Activated CD8-positive, alpha-beta memory T cell treated with anti-CD3 and anti-CD28 coated beads for 48 hours (primary cell): ENCODE measurements around the gene ARHGAP8.
"Not testable (repeated sequence)": the region's sequence is repeated elsewhere in the genome, so short reads cannot be mapped to it uniquely, and the experiment has no call there.

Experiments used
- DNase-seq, 3 experiments: peaks; one replicate each; pipeline ENCODE4 v3.0.0-alpha.2; 2020; ENCODE audit warnings: low read depth in 2 of 3, low spot score in 2 of 3

ARHGAP8 gene

DNA sequence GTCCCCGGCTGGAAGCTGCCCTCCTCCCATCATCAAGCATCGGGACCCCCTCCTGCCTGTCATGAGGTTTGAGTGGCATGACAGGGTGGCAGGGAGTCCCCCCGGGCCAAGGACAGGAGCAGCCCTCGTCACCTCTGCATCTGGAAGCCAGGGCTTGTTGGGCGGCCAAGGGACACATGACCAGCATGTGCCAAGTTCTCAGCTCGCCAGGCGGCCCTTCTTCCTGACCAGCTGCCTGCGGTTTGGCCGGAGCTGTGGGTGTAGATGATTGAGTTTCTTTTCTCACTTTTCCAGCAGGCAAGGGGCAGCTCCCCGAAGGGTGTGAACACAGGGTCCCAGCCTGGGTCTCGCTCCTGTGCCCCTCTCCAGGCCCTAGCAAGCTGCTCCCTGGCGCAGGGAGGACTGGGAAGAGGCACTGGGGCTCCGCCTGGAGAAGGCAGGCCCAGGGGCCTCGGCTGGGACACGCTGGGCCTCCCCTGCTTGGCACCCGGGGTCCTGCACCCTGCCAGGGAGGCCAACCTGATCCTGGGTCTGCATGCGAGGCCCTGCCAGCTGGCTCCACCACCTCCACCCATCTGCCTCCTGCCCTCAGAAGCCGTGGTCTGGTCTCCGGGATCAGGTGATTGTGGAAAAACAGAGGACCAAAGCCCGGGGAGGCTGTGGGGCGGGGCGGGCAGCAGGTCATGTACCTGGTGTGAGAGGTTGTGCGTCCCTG is 13.4 kb downstream of the ARHGAP8 start:
- no peak for DNase-seq

DNA sequence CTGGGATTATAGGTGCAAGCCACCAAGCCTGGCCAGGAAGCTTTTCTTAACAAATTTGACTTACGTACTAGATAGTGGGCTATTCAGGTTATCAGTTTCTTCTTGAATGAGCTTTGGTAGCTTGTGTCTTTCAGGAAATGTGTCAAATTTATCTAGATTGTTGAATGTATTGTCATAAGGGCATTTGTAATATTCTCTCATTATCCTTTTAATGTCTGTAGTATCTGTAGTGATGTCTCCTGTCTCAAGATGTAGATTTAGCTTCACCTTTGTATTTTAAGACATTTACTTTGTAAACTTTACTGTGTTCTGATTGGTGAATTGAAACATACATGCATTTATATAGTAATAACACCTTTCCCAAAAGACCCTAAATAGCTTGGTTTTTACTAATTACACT is 20.7 kb downstream of the ARHGAP8 start:
- no peak for DNase-seq

DNA sequence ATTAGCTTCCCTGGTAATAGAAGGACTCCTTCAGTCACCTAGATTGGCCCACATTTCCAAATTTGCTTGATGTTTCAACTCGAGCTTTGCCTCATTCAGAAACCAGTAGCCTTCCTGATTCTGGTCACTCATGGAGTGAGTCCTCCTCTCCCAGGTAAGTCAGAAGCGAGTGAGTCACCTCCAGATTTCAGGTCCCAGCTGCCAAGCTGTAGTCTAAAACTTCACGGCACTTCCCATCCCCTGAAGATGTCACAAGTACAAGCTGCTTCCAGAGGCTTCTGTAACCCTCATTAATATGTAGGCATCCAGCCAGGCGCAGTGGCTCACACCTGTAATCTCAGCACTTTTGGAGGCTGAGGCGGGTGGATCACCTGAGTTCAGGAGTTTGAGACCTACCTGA is 23.5 kb downstream of the ARHGAP8 start:
- no peak for DNase-seq

DNA sequence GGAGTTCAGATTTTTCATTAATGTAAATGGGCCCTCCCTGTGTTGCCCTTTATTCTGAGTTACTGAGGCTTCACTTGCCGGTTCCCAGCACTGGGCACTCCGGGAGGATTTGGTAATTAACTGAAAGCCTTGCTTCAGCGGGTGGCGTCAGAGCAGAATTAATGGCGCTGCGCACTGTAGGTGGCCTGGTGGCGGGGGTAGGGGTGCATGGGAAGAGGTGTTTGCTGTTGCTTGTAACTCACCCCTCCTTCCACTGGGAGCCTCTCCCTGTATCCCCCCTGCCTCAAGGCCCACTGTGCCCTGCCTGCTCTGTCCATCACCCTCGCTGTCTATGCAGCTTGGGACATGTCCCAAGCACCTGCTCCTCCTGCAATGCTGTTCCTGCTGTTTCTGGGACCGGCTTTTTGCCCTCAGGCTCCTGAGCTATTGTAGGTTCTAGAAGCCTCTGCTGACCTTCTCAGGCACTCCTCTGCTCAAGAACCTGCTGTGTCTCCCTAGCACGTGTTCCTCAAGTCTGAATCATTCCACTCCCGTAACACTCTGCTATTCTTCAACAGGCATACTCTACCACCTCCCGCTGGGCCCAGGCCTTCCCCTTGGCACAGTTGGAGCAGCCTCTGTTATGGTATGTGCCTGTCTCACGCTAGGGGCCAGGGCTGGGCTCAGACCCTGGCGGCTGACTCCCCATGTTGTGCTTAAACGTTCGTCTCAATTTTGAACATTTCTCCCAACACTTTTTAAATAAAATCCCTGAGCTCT is 24.4 kb downstream of the ARHGAP8 start:
- no peak for DNase-seq

DNA sequence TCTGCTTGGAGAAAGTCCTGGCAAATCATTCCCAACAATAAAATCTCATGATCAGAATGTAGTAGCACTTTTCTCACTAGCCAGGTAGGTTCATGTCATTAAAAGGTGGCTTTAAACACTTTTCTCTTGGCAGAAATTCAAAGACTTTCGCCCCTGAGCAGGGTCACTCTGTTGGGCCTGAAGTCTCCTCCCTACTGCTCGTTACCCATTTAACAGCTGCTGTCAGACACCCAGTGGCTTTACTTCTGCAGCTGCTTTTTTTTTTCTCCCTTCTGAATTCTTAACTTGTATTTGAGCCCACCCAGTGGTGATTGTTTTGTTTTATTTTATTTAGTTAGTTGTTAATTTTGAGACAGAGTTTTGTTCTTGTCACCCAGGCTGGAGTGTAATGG is 25.0 kb downstream of the ARHGAP8 start:
- DNase-seq = no peak

DNA sequence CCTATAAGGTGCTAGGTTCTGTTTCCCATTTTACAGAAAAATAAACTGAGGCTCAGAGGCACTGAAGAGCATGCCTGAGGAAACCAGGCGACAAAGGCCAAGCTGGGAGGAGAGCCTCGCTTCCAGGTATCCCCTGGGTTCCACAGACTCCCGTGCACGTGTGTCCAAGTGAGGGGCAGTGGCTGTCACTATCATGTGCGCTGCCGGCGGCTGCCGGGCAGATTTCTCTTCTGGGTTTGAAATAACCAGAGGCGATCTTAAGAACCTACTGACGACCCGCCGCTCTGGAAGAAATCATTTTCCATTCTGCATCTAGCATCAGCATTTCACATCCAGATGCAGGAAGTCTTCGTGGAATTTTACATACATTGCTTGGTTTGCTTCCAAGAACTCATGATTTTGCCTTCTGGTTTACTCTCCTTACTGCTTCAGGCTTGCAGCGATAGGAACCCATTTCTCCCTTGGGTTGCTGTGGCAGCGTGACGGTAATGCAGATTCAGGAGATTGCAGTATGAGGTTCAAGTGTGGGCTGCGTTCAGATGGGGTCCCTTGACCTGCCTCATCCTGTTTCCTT is 28.6 kb downstream of the ARHGAP8 start:
- DNase-seq = no peak

DNA sequence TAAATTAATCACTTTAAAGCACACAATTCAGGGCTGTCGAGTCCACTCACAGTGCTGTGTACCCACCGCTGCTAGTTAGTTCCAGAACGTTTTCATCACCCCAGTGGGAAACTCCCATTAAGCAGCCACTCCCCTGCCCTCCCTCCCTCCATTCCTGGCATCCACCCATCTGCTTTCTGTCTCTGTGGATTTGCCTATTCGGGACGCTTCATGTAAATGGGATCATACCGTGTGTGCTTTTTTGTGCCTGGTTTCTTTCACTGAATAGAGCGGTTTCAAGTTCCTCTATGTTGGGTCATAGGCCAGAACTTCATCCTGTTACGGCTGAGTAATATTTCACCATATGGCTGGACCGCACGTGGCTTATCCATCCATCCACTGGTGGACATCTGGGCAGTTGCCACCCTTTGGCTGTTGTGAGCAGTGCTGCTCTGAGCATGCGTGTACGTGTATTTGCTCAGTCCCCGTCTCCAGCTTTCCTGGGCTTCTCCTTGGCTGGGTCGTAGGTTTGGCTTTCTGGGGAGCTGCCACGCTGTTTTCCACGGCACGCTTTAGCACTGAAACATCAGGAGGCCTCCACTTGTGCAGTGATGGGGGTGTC is 30.1 kb downstream of the ARHGAP8 start:
- no peak for DNase-seq

DNA sequence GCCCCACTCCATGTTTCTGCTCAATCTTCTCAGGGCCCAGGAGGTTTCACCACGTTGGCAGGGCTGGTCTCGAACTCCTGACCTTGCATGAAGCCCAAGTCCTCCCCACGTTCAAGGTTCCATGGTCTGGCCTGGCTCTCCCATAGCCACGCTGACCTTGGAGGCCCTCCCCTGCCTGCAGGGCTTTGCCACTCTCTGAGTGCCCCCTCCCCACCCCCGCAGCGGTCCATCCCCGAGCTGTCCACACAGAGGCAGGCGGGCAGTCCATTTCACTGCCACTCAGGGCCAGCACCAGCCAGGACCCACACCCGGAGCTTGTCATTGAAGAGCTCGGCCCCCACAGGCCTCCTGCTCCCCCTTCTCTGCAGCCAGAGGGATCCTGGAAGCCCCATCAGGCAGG is 30.7 kb downstream of the ARHGAP8 start:
- DNase-seq = no peak

DNA sequence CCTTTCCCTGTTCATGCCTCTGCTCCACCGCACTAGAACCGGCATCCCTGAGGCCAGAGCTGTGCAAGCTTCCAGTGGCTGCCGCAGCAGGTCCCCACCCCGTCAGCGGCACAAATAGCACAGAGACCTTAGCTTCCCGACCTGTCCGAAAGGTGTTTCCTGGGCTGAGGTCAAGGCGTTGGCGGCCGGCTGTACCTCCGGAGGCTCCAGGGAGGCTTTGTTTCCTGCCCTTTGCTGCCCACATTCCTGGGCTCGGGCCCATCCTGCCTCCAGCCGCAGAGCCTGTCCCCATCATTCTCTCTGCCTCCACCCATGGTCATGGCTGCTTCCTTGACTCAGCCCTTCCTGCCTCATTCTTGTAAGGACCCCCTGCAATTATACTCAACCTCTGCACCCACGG is 31.2 kb downstream of the ARHGAP8 start:
- DNase-seq = no peak

DNA sequence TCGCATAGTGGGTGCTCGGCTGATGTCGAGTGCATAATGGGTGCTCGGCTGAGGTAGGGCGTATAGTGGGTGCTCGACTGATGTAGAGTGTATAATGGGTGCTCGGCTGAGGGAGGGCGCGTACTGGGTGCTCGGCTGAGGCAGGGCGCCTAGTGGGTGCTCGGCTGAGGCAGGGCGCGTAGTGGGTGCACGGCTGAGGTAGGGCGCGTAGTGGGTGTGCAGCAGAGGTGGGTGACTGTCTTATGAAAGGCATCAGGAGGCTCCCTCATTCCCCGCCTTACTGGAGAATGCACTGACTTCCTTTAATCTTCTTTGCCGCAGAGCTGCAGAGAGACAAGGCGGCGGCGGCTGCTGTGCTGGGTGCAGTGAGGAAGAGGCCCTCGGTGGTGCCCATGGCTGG is 33.8 kb downstream of the ARHGAP8 start:
- no peak for DNase-seq

DNA sequence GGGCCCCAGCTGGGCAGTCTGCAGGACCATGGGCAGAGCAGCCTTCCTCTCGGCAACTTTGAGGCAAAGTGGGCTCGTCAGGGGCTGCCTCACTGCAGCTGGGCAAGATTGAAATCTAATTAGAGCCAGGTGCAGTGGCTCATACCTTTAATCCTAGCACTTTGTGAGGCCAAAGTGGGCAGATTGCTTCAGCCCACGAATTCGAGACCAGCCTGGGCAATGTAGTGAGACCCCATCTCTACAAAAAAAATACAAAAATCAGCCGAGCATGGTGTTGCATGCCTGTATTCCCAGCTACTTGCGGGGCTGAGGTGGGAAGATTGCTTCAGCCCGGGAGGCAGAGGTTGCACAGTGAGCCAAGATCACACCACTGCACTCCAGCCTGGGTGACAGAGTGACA is 34.2 kb downstream of the ARHGAP8 start:
- DNase-seq = no peak

DNA sequence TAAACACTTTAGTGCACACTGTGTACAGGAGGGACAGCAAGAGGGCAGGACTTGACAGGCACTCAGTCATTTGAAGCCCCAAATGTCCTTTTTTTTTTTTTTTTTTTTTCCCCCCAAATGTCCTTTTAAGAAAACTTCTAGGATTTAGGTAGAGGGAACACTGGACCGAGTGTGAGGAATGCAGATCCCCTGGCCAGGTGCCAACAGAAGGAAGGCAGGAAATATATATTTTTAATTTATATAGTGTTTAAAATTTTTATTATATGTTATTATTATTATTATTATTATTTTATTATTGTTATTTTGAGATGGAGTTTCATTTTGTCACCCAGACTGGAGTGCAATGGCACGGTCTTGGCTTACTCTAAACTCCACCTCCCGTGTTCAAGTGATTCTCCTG is 35.5 kb downstream of the ARHGAP8 start:
- DNase-seq = no peak

DNA sequence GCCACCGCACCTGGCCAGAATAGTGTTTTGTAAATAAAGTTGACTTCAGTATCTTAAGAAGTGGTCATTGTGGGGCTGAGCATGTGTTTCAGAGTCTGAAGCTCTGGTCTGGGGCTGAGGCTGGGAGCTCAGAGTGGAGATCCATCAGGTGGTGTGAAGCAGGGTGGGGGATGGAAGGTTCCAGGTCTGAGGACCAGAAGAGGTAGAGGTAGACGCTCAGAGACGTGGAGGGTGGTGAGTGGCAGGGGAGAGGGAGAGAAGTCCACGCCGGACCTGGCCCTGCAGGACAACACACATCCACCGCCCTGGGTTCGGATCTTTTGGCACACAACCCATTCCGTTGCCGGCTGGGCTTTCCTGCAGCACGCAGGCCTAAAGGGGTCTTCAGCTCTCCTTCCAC is 40.7 kb downstream of the ARHGAP8 start:
- no peak for DNase-seq

DNA sequence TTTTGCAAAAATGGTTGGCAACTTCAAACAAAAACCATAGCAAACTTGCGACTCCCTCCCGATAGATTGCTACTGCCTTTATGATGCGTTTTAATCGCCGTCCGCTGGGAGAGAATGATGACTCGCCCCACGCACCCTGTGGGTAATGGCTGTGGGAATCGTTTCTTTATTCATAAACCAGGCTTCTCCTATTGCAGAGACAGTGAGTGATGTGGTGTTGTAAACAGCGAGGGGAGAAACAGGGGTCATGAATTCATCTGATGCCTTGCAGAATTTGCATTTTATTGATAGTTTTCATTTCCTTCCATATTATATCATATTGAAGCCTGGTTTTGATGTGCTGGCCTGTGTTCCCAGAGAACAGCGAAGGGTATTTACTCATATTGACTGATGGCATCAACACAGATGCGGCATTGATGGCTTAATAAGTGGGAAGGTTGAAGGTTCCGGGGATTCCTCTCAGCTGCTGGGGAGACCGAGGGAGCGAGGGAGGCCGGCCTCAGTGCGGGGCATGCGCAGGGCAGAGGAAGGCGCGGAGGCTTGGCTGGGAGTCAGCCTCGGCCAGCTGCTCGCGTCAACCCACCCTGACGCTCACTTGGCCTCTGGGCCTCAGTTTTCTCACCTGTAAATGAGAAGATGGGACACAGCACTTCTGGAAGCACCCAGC is 41.3 kb downstream of the ARHGAP8 start:
- no peak for DNase-seq

DNA sequence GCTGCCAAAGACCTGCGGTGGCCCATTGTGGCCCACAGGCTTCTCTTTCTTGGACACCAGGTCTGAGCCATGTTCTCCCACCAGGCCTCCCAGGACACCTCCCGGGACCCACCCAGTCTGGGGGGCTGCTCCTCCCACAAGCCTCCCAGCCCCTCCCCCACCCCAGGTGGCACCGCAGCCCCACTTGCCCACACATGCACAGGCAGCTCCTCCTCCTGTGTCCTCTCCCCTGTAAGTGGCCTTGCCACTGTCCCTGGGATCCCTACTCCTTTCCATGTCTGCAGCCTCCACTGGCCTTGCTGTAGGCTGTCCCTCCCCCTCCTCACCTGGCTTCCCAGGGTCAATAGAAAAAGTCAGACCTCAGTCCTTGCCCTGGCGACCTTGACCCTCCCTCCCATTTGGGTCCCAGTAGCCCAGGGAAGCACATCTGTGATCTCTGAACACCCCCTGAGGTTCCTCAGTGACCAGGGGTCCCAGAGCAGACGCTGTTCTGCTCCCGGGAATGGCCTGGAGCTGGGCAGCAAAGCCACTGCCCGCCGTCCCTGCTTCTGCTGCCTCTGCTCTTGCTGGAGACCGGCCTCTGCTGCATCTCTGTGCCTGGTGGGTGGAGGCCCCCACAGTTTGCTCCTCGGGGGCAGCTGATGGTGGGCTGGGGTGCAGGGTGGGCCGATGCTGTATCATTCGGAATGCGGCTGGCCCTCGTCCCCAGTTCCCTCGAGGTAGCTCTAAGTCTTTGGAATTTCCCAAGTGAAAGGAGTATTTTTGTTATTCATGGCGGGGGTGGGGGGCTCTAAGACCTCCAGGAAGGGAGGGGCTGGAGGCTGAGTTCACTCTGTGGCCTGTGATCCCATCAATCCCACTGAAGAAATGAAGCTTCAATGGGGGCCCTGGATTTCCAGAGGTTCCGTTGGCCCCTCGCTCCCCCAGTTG is 43.6 kb downstream of the ARHGAP8 start:
- DNase-seq = no peak

DNA sequence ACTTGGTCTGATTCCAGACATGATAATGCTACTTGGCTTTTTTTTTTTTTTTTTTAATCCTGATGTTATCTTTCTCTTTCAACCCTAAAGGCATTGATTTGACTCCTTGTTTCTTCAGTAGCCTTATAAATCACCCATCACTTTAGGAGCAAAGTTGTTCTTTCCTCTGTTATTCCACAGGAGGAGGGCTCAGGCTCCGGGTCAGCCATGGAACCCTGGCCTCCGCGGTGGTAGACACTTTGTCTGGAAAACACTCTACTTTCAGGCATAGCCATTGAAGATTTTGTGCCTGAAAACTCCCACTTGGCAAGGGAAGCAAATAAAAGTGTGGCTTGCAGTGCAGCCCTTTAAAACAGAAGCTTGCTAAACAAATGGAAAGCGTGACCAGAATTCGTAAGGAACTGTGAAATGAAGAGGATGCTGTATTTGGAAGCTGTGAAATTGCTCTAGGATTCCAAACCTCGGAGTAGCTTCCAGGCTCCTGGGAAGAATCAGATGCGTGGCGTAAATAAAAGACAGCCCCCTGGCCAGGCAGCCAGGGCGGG is 44.9 kb downstream of the ARHGAP8 start:
- DNase-seq = no peak

DNA sequence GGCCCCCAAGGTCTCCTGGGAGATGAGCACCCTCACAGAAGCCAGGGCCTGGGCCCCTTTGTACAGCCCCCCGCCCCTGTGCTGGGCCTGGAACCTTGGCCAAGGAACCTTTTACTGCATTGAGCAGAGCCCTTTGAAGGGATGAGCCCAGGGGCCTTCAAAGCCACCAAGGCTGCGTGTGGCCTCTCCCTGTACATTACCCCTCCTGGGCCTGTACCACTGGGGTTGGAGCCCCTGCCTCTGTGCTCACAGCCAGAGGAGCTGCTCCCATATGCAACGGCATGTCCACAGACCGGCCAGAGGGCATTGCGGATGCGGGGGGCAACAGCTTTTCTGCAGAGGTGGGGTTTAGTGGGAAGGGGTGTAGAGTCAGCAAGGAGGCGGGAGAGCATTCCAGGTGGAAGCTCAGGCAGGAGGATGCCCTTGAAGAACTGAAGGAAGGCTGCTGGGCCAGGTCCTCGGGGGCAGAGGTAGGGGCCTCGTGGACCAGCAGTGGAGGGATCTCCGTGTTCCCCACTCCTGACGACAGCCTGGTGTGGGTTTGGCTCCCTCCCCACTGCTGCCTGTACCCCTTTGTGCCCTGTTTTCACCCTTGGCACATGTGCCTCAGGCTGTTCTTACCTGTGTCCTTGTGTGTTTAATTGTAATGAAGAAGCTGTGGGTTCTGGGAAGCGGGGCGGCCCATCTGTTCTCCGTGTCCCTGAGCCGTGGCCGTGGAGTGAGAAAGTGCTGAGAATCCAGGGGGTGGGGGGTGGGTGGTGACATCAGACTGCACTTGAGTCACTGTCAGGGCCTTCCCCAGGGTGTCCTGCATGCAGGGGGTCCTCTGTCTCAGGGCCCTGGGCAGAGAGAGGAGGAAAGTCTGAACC is 46.9 kb downstream of the ARHGAP8 start:
- no peak for DNase-seq

DNA sequence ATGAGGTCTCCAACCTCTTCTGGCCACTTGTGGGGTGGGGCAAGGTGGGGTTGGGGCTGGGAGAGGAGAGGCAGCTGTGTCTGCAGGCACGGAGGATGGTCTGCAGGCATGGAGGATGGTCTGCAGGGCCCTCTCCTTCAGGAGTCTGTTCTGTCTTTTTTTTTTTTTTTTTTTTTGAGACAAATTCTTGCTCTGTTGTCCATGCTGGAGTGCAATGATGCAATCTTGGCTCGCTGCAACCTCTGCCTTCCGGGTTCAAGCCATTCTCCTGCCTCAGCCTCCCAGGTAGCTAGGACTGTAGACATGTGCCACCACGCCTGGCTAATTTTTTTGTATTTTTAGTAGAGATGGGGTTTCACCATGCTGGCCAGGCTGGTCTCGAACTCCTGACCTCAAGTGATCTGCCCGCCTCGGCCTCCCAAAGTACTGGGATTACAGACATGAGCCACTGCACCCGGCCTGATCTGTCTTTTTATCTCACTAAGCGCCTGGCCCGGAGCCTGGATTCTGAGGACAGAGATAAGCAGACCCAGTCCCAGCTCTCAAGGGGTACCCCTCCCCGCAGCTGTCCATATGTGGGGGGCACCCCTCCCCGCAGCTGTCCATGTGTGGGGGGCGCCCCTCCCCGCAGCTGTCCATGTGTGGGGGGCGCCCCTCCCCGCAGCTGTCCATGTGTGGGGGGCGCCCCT is 47.7 kb downstream of the ARHGAP8 start:
- DNase-seq = not testable (repeated sequence)

DNA sequence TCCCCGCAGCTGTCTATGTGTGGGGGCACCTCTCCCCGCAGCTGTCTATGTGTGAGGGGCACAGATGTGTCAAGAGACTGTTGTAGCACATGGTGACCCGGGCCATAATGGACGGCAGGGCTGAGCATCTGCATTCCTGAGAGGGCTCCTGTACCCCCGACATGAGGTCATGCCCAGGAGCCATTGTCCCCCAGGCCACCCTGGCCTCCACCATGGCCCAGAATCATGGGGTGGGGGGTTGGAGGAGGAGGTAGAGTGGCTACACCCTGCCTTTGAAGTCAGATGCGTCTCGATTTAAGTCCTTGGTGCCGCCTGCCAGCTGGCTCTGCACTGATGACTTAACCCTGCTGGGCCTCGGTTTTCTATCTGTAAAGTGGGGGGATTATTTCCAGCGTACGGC is 49.1 kb downstream of the ARHGAP8 start:
- no peak for DNase-seq
